Ectodermal cell (in vitro differentiated cells): ENCODE results near the gene LDLRAD4.

ENCODE experiments used
- H3K27ac ChIP-seq: 2 replicates; pipeline ENCODE4 v1.7.0; 2013; ENCODE audit warnings: mild to moderate bottlenecking, low read depth, low read length; ENCODE audit not compliant: insufficient read depth, poor library complexity, severe bottlenecking
- H3K27me3 ChIP-seq: 2 replicates; pipeline ENCODE4 v1.7.0; 2013; ENCODE audit warnings: mild to moderate bottlenecking, low read length; ENCODE audit not compliant: insufficient read depth, control insufficient read depth, poor library complexity, severe bottlenecking
- H3K36me3 ChIP-seq: one replicate; pipeline ENCODE4 v1.7.0; 2013; ENCODE audit warnings: low read length; ENCODE audit not compliant: control insufficient read depth, insufficient read depth
- H3K4me1 ChIP-seq: one replicate; pipeline ENCODE4 v1.7.0; 2013; ENCODE audit warnings: low read length; ENCODE audit not compliant: control insufficient read depth, insufficient read depth
- H3K4me3 ChIP-seq: 2 replicates; pipeline ENCODE4 v1.7.0; 2013; ENCODE audit warnings: low read depth, low read length, control low read depth; ENCODE audit not compliant: insufficient read depth
- H3K9me3 ChIP-seq: 2 replicates; pipeline ENCODE4 v1.7.0; 2013; ENCODE audit warnings: mild to moderate bottlenecking, low read length, moderate library complexity; ENCODE audit not compliant: control insufficient read depth
- WGBS, 2 experiments: methylation state at CpG; one replicate each; pipeline ENCODE4 v1.1.7; 2013; ENCODE audit warnings: missing lambda C conversion rate in 2 of 2; 5-methylcytosine and 5-hydroxymethylcytosine counted together

Gene LDLRAD4

GRCh38 chr18:13423352-13423751, 204.8 kb downstream of the LDLRAD4 start:
- no peaks in the 10 kb centered on the region for H3K9me3 ChIP-seq
- no peak overlapping the region for H3K27ac ChIP-seq
- 92 to 94% methylated on average over 9 of the region's 9 CpGs for WGBS, 2 experiments
- H3K4me3 ChIP-seq = no peak overlapping the region
- H3K27me3 ChIP-seq = no peaks in the 10 kb centered on the region
- no peaks in the 10 kb centered on the region for H3K36me3 ChIP-seq
- H3K4me1 ChIP-seq = no peaks in the 10 kb centered on the region

- Histone ChIP-seq H3K9me3 (no peaks in the 10 kb centered on the region), H3K27me3 (no peaks in the 10 kb centered on the region), H3K4me1 (no peaks in the 10 kb centered on the region), H3K27ac (no peak overlapping the region), H3K4me3 (no peak overlapping the region), H3K36me3 (no peaks in the 10 kb centered on the region)
- WGBS, 2 experiments = 86 to 89% methylated on average over 7 of the region's 7 CpGs
These were observed 205.8 kb downstream of the LDLRAD4 start for GRCh38 chr18:13424363-13424762.

GRCh38 chr18:13425357-13426091, 207.0 kb downstream of the LDLRAD4 start:
- H3K36me3 ChIP-seq = no peaks in the 10 kb centered on the region
- H3K9me3 ChIP-seq = no peaks in the 10 kb centered on the region
- no peak overlapping the region for H3K27ac ChIP-seq
- no peaks in the 10 kb centered on the region for H3K4me1 ChIP-seq
- no peak overlapping the region for H3K4me3 ChIP-seq
- no peaks in the 10 kb centered on the region for H3K27me3 ChIP-seq
- 72 to 73% methylated on average over 16 of the region's 16 CpGs for WGBS, 2 experiments

- no peaks in the 10 kb centered on the region for H3K9me3 ChIP-seq
- 90 to 98% methylated on average over 3 of the region's 3 CpGs for WGBS, 2 experiments
- no peaks in the 10 kb centered on the region for H3K27me3 ChIP-seq
- H3K36me3 ChIP-seq = no peaks in the 10 kb centered on the region
- H3K4me1 ChIP-seq = no peaks in the 10 kb centered on the region
- no peak overlapping the region for H3K4me3 ChIP-seq
- H3K27ac ChIP-seq = no peak overlapping the region
These were observed 208.8 kb downstream of the LDLRAD4 start for GRCh38 chr18:13427354-13427753.

- H3K9me3 ChIP-seq = no peaks in the 10 kb centered on the region
- no peak overlapping the region for H3K27ac ChIP-seq
- H3K36me3 ChIP-seq = no peaks in the 10 kb centered on the region
- H3K4me1 ChIP-seq = no peaks in the 10 kb centered on the region
- 74 to 79% methylated on average over 3 of the region's 3 CpGs for WGBS, 2 experiments
- no peaks in the 10 kb centered on the region for H3K27me3 ChIP-seq
- H3K4me3 ChIP-seq = no peak overlapping the region
These were observed 209.8 kb downstream of the LDLRAD4 start for GRCh38 chr18:13428319-13428718.

GRCh38 chr18:13429016-13429415, 210.5 kb downstream of the LDLRAD4 start:
- Histone ChIP-seq H3K4me3 (no peak overlapping the region), H3K9me3 (no peaks in the 10 kb centered on the region), H3K36me3 (no peaks in the 10 kb centered on the region), H3K4me1 (no peaks in the 10 kb centered on the region), H3K27me3 (no peaks in the 10 kb centered on the region), H3K27ac (no peak overlapping the region)
- WGBS, 2 experiments = 92 to 94% methylated on average over 5 of the region's 5 CpGs

- Histone ChIP-seq H3K36me3 (no peaks in the 10 kb centered on the region), H3K9me3 (no peaks in the 10 kb centered on the region), H3K4me1 (no peaks in the 10 kb centered on the region), H3K4me3 (no peak overlapping the region), H3K27me3 (no peaks in the 10 kb centered on the region), H3K27ac (no peak overlapping the region)
- WGBS, 2 experiments = 92 to 95% methylated on average over 15 of the region's 15 CpGs
These were observed 211.4 kb downstream of the LDLRAD4 start for GRCh38 chr18:13429884-13430510.

- Histone ChIP-seq H3K4me1 (no peaks in the 10 kb centered on the region), H3K9me3 (no peaks in the 10 kb centered on the region), H3K36me3 (no peaks in the 10 kb centered on the region), H3K27ac (no peak overlapping the region), H3K27me3 (no peaks in the 10 kb centered on the region), H3K4me3 (no peak overlapping the region)
- WGBS, 2 experiments = 77 to 79% methylated on average over 4 of the region's 4 CpGs
These were observed 212.1 kb downstream of the LDLRAD4 start for GRCh38 chr18:13430663-13431062.

GRCh38 chr18:13431886-13432285, 213.3 kb downstream of the LDLRAD4 start:
- 93% methylated on average over 16 of the region's 16 CpGs for WGBS, 2 experiments
- H3K4me1 ChIP-seq = no peaks in the 10 kb centered on the region
- H3K27ac ChIP-seq = no peak overlapping the region
- H3K4me3 ChIP-seq = no peak overlapping the region
- no peaks in the 10 kb centered on the region for H3K27me3 ChIP-seq
- no peaks in the 10 kb centered on the region for H3K9me3 ChIP-seq
- no peaks in the 10 kb centered on the region for H3K36me3 ChIP-seq

GRCh38 chr18:13433125-13433524, 214.6 kb downstream of the LDLRAD4 start:
- Histone ChIP-seq H3K4me1 (no peaks in the 10 kb centered on the region), H3K36me3 (no peaks in the 10 kb centered on the region), H3K27ac (no peak overlapping the region), H3K4me3 (no peak overlapping the region), H3K27me3 (no peaks in the 10 kb centered on the region), H3K9me3 (no peaks in the 10 kb centered on the region)
- WGBS, 2 experiments = 89 to 97% methylated on average over 3 of the region's 3 CpGs
